RCC 7860 (cell line): ENCODE data around the gene ZFAND3.
"Not testable (repeated sequence)": the region's sequence is repeated elsewhere in the genome, so short reads cannot be mapped to it uniquely, and the experiment has no call there.

Experiments
- DNase-seq: peaks from one replicate; pipeline ENCODE4 v3.0.0-alpha.2; 2015; ENCODE audit warnings: low spot score
- FAIRE-seq: peaks from 2 replicates; lab custom pipeline; 2012; peaks lifted over from hg19 to GRCh38; lab: Jason Lieb, UNC

ZFAND3 gene

DNA sequence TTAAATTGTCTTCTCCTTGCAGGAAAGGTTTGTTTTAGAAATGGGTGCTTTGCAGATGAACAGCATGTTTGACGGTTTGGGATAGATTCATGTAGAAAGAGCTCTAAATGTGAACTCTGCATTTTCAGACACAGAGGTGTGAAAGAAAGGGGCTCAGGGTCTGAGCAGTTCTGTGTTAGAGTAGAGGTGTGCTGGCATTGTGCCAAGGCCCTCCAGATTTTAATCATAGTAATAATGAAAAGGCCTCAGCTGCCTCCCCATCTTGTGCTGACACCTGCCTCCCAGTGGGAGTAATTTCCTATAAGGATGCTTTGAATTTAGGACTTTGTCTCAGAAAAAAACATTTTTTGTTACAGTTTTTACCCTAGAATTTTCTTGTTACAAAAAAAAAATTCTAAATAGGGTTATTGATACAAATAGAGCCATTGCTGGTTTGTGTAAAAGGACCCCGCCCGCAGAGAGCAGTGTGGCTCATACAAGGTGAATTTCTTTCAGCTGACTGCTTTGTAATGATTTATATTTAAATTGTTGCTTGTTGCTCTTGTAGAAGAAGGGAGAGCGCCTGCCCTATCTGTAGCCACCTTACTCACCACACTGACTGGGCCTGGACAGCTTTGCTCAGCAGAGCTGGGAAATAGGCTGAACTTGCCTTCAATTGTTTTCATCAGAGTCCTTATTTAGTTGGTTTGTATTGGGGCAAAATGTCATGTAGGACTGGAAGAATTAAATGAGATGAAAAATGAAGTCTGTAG is 294.5 kb downstream of the ZFAND3 start:
- no peak for DNase-seq
- FAIRE-seq, result no peak

- FAIRE-seq (no peak), DNase-seq (no peak)
Measured at GRCh38 chr6:38114976-38115625, 295.6 kb downstream of the ZFAND3 start.

GRCh38 chr6:38115626-38116008 is 296.1 kb downstream of the ZFAND3 start:
- DNase-seq, result no peak
- FAIRE-seq, result no peak

- FAIRE-seq, result no peak
- no peak for DNase-seq
Measured at GRCh38 chr6:38116248-38116647, 296.7 kb downstream of the ZFAND3 start.

DNA sequence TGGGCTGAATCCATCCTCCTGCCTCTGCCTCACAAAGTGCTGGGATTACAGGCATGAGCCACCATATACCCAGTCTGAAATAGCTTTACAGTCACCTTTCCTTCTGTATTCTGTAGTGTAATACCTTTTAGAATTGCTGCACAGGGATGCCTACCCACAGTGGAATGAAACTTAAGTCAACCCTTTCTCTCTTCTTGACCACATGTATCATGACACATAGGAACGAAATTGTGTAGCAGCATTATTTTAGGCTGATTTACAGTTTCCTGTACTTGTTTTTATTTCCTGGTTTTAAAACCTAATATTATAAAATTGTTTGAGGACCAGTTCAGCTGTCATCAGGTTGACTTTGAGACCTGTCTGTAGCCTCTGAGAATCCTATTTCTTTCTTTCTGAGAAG is 297.8 kb downstream of the ZFAND3 start:
- DNase-seq (no peak), FAIRE-seq (no peak)

DNA sequence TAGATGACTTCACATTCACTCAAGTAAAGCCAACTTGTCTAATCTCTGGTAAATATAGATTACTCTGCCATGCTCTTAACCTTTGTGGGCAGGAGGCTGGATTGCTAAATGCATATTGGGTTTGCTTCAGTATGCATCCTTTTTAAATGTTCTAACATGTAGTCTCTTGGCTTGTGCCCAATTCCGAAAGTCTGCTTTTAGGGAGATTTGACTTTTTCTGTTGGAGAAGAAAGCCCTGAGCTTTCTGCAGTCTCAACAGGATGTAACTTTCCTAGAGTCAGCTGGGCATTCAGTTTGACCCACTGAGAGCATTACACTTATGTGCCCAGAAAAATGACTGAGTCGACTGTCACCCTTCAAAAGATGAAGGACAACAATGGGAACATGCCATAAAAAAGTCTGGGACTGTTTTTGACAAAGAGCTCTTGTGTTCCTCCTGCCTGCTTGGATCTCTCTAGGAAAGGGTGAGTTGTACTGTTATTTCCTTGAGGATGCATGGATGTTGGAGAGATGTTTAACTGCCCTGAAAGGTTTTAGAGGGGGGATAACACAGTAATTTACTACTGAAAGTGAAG is 299.4 kb downstream of the ZFAND3 start:
- DNase-seq, result no peak
- no peak for FAIRE-seq

DNA sequence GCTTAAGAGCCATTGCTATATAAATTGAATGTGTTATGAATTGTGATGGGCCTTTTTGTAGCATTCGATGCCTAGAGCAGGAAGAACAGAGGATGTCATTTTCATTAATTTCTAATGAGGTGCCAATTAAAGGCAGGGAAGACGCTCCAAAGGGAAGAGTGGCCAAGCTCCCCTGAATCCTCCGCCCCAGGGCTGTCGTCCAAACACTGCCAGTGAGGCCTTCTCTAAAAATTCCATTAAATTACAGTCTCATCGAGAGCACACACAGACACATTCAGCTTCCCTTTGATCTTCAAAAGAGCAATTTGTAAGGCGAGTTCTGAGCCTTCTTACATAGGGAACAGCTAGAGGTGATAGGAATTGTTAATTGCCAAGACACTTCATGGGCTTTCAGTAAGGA is 300.0 kb downstream of the ZFAND3 start:
- FAIRE-seq, result no peak
- no peak for DNase-seq

DNA sequence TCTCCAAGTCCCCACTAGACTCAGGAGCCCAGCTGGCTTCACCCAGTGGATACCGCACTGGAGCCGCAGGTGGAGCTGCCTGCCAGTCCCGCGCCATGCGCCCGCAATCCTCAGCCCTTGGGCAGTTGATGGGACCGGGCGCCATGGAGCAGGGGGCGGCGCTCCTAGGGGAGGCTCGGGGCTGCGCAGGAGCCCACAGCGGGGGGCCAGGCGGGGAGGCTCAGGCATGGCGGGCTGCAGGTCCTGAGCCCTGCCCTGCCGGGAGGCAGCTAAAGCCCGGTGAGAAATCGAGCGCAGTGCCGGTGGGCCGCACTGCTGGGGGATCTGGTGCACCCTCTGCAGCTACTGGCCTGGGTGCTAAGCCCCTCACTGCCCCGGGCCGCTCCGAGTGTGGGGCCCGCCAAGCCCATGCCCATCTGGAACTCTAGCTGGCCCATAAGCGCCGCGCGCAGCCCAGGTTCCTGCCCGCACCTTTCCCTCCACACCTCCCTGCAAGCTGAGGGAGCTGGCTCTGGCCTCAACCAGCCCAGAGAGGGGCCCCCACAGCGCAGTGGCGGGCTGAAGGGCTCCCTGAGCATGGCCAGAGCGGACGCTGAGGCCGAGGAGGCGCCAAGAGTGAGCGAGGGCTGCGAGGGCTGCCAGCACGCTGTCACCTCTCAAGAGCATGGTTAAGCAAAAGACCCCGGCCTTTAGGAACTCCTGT is 304.8 kb downstream of the ZFAND3 start:
- not testable (repeated sequence) for FAIRE-seq, DNase-seq

GRCh38 chr6:38127284-38127683 is 307.8 kb downstream of the ZFAND3 start:
- DNase-seq (no peak), FAIRE-seq (no peak)

- DNase-seq (peak; percentile 78), FAIRE-seq (peak; percentile 85)
Measured at GRCh38 chr6:38131527-38131965, 312.0 kb downstream of the ZFAND3 start.

DNA sequence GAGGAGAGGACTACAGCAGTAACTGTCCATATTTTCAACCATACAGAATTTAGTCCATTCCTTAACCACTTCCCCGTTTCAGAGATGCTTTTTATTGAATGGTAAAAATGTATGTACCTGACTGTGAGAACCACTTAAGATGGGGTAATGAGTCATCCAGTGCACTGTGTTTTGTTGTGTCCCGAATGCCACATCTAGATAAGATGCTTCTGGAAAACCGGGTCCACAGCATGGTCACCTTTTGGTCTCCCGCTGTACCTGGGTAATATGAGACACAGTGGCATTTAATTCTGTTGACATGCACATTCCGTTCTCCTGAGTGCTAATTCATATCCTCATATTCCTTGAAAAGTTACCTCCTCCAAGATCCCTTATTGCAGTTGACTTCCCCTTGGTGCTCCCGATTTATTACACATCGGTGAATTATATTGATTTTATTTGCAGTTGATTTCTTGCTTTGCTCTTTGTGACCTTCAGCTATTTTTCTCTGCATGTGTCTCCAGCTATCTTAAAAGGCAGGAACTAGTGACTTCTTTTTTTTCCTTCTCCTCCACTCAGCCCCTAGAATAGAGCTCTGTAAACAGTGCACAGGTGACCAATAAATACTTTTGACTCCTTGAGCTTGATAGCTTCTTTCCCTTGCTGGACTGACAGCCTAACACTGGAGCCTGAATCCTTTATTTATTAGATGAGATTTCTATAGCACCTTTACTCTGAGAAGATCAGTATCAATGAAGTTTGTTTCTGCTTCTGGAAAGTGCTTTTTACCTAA is 314.6 kb downstream of the ZFAND3 start:
- FAIRE-seq (no peak), DNase-seq (no peak)

- DNase-seq (no peak), FAIRE-seq (no peak)
Measured at GRCh38 chr6:38134704-38135088, 315.2 kb downstream of the ZFAND3 start.

DNA sequence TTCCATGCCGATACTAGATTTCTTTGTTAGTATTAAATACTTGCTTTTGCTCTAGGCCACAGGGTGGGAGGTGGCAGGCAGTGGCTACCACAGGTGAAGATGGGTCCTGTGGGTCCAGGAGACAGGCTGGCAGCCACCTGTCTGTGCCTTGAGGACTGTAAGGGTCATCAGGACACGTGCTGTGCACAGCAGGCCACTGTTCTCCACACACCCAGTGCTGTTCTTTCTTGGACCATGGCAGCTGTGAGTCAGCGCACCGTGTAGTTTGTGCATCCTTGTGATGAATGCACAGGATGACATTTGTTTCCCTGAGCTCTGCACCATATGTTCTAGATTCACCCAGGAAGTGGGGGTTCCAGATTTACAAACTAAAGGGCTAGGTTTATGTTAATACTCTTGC is 317.0 kb downstream of the ZFAND3 start:
- DNase-seq, result no peak
- FAIRE-seq, result no peak

DNA sequence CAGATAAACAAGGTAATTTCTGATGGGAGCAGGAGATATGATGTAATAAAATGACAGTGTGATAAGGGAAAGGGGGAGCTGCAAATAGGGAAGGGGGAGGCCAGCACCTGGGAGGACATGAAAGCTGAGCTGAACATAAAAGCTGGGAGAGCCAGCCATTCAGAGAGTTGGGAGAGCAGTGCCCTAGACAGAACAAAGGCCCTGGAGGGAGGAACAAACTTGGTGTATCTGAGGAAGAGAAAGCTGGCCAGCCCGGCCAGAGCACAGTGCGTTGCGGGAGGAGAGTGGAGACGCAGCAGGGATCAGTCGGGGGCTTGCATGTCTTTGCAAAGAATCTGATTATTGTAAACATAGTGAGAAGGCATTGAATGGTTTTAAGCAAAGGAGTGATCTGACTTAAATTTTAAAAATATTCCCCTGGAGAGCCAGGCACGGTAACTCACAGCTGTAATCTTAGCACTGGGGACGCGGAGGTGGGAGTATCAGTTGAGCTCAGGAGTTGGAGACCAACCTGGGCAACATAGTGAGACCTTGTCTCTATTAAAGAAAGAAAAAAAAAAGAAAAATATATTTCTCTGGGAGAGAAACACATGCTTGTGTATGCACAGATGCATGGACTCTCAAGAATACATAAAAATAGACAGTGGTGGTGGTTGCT is 318.2 kb downstream of the ZFAND3 start:
- FAIRE-seq (no peak), DNase-seq (no peak)

- DNase-seq (no peak), FAIRE-seq (no peak)
Measured at GRCh38 chr6:38138374-38138773, 318.8 kb downstream of the ZFAND3 start.

DNA sequence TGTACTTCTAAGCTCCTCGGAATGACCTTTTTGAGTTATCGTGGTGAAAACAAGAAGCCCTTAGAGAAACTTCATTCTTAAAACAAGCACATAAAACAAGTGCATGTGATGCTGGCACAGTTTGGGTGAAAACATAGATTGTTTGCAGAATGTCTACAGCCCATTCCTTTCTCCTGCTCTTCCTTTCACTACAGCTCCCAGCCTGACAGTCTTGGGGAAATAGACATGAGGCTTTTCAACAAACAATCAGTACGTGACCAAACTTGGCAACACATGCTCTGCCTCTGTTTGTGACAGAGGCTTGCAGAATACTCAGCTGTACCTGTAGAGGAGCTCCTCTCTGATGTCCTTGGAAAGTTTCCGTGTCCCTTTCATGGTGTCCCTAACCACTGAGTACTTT is 321.6 kb downstream of the ZFAND3 start:
- FAIRE-seq (no peak), DNase-seq (no peak)

DNA sequence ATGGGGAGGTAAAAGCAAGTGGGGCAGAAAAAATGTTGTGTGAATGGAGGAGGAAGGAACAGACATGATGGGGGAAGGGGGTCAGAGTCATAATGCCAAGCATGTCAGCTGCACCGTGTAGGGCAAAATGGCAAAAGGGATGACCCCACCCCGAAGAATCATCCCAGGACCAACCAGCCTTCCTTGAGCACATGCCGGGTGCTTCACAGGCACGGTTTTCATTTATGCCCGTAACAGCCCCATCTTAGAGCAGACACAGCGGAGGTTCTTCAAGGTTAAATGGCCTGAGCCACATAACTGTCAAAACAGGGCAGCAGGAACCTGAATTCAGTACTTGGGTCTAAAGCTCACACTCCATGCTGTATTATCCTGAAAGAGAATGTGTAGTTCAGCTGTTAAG is 322.2 kb downstream of the ZFAND3 start:
- DNase-seq, result no peak
- FAIRE-seq, result no peak

DNA sequence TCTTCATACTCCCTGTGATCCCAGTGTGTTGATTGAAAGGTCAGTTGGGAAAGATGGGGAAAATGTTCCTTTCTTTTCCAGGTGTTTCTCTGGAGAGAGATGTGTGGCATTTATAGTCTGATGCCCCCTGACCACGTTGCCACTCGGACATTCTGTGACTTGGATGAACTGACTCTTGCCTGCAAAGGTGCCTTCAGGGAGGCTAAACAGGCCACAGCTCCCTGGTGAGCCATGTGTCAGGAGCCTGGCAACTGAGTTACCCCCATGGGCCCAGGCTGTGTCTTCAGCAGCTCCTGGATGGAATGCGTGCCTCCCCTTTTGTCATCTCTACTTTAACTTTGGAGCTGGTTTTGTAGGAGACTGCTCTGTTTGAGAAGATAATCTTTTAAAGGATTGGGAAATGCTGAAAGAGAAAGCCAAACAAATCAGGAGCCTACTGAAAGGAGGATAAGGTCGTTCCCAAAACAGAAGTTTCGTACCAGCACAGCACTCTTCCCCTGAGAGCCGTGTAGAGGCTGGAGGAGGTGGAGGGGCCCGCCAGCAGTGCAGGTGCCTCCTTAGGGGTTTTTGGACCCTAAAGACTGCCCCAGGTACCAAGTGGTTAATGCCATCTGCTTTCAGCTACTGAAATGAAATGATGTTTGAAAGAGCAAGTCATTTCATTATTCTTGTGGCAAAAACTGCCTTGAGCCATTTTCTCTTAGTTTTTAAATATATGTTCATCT is 322.8 kb downstream of the ZFAND3 start:
- no peak for DNase-seq
- FAIRE-seq, result no peak
